Activated CD4-positive, alpha-beta T cell treated with anti-CD3 and anti-CD28 coated beads, Interleukin-2, amount 50 U/mL, for 1 hour (primary cell): ENCODE results near the gene LRRN3.

Source experiments
- DNase-seq: peaks from one replicate; pipeline ENCODE4 v3.0.0-alpha.2; 2020

LRRN3 gene

DNA sequence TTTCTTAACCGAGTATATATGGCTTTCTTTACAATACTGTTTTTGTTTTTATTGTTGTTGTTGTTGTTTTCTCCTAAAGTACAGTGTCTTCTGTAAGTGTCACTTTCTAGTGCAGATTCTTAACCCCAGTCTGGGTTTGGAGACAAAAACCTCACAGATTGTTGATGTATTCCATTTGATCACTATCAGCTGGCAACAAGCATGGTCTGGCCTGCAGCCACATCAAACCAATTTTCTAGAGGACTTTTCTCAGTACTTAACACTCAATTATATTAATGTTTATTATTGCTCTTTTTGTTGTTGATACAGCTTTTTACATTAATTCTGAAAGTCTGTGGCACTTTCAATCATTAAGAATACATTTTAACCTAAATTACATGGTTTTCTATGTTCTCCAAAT, 17.1 kb downstream of the LRRN3 start:
- DNase-seq: no peak

DNA sequence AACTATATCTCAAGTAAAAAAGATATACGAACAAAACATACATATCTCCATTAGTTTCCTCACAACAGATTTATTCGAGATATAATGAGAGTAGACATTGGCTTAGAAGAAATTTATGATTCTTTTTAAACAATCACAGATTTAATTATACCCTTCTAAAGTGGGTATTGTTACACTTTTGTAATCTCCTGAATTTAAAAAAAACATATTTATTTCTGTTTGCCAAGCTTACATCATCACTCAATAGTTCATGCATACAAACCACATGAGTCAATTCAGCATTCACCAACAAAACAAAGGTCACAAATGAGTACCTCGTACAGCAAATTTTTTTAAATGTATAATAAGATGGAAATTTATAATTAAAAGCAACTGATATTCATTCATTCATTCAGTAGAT, 17.6 kb downstream of the LRRN3 start:
- no peak for DNase-seq

GRCh38 chr7:111112439-111112838, 21.5 kb downstream of the LRRN3 start:
- DNase-seq: no peak

DNA sequence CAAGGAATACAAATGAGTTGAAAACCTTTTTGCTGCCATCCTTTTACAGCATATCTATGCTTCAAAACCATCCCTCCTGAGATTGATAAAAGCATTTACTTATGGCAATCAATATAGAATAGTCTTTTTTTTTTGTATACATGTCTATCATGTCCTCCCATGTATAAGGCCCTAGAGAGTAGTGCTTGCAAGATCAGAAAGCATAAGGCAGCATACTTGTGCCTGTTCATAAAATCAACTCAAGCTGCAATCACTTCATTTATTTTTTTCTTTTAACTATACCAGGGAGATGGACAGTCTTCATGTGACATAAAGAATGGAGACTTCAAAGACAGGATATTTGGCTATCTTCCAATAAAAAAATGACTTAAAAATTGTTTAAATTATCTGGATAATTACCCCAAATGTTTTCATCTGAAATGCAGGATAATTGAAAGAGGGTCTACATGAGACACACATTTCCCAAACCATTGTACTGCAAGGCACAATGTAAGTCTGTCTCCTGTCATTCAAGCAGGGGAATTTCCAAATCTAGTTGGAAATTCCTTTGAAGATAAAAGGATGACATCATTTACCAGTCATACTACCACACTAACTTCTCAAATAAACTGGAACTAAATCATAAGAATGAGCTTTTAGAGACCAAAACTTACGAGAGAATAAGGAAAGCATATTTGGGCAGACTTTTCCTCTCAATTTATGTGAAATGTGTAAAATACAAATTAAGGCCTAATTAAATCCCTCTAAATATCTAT, 22.5 kb downstream of the LRRN3 start:
- no peak for DNase-seq

GRCh38 chr7:111115966-111116365, 25.0 kb downstream of the LRRN3 start:
- DNase-seq: no peak

DNA sequence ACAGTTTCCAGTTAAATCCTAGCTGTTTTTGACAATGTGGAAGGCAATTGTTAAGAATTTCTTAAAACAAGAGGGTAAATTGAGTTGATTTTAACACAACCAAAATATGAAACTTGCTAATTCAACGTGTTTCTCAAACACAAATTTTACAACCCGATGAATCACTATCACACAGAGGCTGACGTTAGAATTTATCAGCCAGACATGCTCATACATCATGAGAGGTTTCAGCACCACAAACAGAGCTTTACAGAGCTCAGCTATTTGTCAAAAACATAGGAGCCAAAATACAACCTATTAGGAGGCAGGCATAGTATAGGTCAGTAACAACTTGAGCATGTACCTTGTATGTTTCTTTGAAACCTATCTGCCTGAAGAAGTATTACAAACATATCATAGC, 36.1 kb downstream of the LRRN3 start:
- DNase-seq: no peak

DNA sequence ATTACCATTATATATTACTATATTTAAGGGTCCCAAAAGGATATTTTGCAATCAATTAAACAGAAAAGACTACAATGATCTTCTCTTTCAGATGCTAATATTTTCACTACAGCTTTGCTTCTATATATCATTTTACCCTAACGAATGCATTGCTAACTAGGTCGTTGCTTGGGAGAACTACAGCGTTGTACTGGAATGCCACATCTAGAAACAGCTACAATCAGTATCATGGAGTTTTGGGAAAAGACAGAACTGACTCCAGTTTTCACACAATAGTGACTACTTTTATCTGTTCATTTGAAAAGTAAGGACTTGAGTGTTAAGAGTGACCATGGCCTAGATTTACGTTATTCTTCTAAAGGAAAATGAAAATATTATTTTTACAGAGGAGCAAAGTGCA, 38.5 kb downstream of the LRRN3 start:
- no peak for DNase-seq

DNA sequence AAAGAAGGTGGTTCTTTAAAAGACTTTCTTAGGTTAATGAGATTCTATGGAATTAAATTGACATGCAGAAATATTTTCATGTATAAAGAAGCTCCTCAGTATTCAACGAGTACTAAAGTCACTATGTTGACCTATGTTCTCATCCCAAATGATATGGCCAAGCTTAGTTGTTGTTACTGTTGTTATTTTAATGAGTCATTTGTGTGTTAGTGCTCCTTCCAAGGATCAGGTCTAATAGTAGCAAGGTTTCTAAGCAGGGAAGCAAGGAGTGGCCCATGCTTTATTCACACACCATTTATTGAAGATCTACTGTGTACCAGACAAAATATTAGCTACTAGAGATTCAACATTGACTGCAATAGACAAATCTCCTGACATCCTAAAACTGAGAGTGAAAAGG, 41.9 kb downstream of the LRRN3 start:
- DNase-seq: no peak

- DNase-seq: peak; percentile 1
Observed at GRCh38 chr7:111137296-111138192, 46.6 kb downstream of the LRRN3 start.

DNA sequence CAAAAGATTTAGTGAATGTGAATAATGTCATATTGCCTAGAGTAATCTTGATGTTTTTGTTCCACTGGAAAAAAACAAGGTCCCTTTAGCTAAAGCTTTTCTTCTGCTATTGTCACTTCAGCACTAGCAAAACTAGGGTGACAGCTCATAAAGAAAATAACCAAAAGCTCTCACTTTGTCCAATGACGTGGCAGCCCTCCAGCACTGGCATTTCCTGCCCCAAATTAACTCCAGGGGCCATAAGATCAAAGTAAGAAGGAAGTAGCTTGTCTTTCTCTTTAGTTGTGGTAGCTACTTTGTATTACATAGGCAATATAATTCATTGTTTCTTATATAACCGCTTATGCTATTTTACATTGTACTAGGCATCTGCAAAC, 47.3 kb downstream of the LRRN3 start:
- DNase-seq: peak; percentile 43

DNA sequence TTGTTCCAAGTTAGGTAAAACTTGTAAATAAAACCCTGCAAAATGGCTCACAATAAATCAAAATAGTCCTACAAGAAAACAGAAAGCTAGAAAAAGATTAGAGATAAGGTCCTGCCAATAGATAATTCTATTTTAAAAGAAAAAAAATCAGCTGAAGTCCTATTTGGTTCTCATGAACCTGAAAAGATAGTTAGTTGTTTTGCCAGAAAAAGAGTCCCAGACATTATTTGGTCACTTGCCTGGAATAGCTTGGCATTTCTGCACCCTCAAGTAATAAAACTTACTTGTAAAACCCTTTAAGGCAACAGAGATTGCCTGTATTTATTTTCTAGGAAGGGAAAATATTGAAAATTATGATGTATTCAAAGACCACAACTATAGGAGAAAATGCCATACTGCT, 47.7 kb downstream of the LRRN3 start:
- no peak for DNase-seq

- no peak for DNase-seq
Observed at GRCh38 chr7:111140091-111140865, 49.4 kb downstream of the LRRN3 start.

- DNase-seq: no peak
Observed at GRCh38 chr7:111145472-111145871, 54.5 kb downstream of the LRRN3 start.

- no peak for DNase-seq
Observed at GRCh38 chr7:111146136-111146535, 55.2 kb downstream of the LRRN3 start.

GRCh38 chr7:111147708-111148533, 57.0 kb downstream of the LRRN3 start:
- DNase-seq: no peak

DNA sequence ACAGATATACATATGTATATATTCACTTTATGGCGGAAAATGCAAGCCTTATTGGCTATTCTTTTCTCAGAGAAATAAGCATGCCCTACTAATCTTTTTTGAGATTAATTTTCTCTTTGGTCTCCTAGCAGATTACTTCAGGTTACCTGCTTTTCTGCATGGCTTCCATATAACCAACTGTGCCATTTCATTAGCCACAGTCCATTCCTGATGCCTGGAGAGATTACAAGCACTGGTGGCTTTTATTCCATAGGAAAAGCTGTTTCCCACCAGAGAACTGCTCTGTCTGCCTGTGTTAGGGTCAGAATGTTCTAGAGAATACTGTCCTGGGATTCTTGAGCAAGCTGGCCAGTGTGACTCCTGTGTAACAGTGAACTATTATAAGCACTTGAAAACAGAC, 59.8 kb downstream of the LRRN3 start:
- no peak for DNase-seq

- DNase-seq: no peak
Observed at GRCh38 chr7:111159426-111159825, 68.5 kb downstream of the LRRN3 start.

- no peak for DNase-seq
Observed at GRCh38 chr7:111160297-111160696, 69.4 kb downstream of the LRRN3 start.

DNA sequence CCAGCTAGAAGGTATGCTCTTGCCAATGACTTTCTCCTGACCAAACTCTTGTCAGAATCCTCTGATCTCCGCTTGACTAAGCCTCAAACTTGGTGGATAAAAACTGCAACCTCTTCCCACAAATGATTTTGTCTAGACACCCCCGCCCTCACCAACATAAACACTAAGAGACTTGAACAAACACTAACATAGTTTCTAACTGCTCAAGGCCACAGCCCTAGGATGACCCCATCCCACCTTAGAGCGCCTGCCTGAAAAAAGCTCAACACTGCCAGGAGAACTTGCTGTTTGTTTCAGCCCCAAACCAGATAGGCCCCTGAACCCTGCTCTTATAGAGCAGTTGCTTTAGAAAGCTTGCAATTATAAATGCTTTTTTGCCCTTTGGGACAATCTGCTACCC, 71.8 kb downstream of the LRRN3 start:
- DNase-seq: no peak

DNA sequence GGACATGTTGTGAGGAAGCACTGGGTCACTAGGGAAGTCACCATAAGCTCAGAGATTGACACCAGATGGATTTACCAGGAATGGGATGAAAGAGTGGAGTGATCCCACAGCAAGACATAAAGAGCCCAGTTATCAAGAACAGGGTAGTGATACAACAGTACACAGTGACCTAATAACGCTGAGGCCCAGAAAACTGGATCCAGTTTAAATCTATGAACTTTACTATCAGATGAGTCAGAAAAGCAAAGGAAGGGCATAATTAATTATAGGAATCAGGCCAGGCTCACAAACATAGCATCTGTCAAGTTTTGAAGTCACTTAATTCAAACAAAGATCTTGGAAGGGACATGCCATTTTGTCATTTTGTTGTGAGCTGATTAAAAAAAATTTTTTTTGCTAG, 73.5 kb downstream of the LRRN3 start:
- DNase-seq: no peak

- no peak for DNase-seq
Observed at GRCh38 chr7:111168182-111168581, 77.3 kb downstream of the LRRN3 start.

GRCh38 chr7:111172564-111173257, 81.8 kb downstream of the LRRN3 start:
- no peak for DNase-seq
